ENCODE measurements around the gene IL18. TPM values are rescaled to one million over a fixed set of nuclear protein-coding genes. Genes with fewer than 3 reads are reported as not detected.
"Not testable (repeated sequence)": the region's sequence is repeated elsewhere in the genome, so short reads cannot be mapped to it uniquely, and the experiment has no call there.

Gene IL18
- total and polyA plus RNA-seq, 9 donors: 0.31 to 3.8 (median 0.57) TPM

- H3K36me3 ChIP-seq (ENCODE audit: control insufficient read depth, insufficient read depth, low read length): no peaks in the 10 kb centered on the region
- no peak overlapping the region for H3K27ac ChIP-seq (ENCODE audit: low read length)
- H3K4me3 ChIP-seq (ENCODE audit: low read length): no peak overlapping the region
- H3K9me3 ChIP-seq (replicated peaks; ENCODE audit: control insufficient read depth, low read depth, low read length): no peaks in the 10 kb centered on the region
- no peak for DNase-seq
- H3K27me3 ChIP-seq (ENCODE audit: control insufficient read depth, insufficient read depth, low read length): no peaks in the 10 kb centered on the region
- H3K4me1 ChIP-seq (ENCODE audit: control insufficient read depth, insufficient read depth, low read length): peaks cover 3% of the 10 kb centered on the region
- WGBS (ENCODE audit: insufficient coverage): no CpG with 5 or more reads among the region's 3 CpGs
These were observed 9.3 kb upstream of the IL18 start for GRCh38 chr11:112173152-112173551.

DNA sequence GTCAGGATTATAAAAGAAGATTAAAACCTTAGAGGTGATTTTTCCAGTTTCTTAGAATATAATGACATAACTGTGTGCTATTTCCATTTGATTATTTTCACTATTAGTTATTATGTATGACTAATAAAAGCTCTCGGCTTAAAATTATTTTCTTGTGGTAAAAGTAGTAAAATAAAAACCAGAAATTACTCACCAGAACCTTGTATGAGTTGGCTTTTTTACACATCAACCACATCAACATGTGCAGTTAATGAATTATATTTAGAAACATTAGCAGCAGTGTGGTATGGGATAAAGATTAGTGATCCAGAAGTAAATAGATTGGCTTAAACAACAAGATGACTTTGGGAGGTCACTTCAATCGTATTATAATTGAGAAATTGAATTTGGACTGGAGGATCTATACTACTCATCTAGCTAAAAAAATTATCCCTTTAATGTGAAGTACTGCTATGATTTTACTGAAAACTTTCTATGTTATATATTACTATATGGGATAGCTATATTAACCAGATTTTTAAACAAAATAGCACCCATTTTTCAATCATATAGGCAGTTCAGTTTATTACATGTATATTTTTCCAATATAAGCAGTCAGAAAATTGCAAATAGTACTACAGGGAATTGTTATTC lies 8.6 kb upstream of the IL18 start:
- no peaks in the 10 kb centered on the region for H3K27me3 ChIP-seq (ENCODE audit: control insufficient read depth, insufficient read depth, low read length)
- peaks cover 3% of the 10 kb centered on the region for H3K4me1 ChIP-seq (ENCODE audit: control insufficient read depth, insufficient read depth, low read length)
- H3K4me3 ChIP-seq (ENCODE audit: low read length): no peak overlapping the region
- no peaks in the 10 kb centered on the region for H3K9me3 ChIP-seq (replicated peaks; ENCODE audit: control insufficient read depth, low read depth, low read length)
- no peaks in the 10 kb centered on the region for H3K36me3 ChIP-seq (ENCODE audit: control insufficient read depth, insufficient read depth, low read length)
- no peak overlapping the region for H3K27ac ChIP-seq (ENCODE audit: low read length)
- WGBS (ENCODE audit: insufficient coverage): no CpG with 5 or more reads among the region's 2 CpGs
- DNase-seq: no peak

- Histone ChIP-seq H3K4me3 (ENCODE audit: low read length) (no peak within 1 kb of the TSS), H3K27me3 (ENCODE audit: control insufficient read depth, insufficient read depth, low read length) (no peaks in the 10 kb centered on the region), H3K27ac (ENCODE audit: low read length) (no peak within 1 kb of the TSS), H3K9me3 (replicated peaks; ENCODE audit: control insufficient read depth, low read depth, low read length) (no peaks in the 10 kb centered on the region), H3K36me3 (ENCODE audit: control insufficient read depth, insufficient read depth, low read length) (no peaks in the 10 kb centered on the region), H3K4me1 (ENCODE audit: control insufficient read depth, insufficient read depth, low read length) (no peaks in the 10 kb centered on the region)
- WGBS (ENCODE audit: insufficient coverage): 78% methylated on average over 19 of the region's 25 CpGs
- DNase-seq: no peak
These were observed 3.3 kb upstream of the IL18 start, which contains the start of gene TEX12 for GRCh38 chr11:112167145-112167544. Gene TEX12, plus strand, starts transcription at chr11:112167372. Its CDS starts 1,897 bp downstream, at chr11:112169269.

DNA sequence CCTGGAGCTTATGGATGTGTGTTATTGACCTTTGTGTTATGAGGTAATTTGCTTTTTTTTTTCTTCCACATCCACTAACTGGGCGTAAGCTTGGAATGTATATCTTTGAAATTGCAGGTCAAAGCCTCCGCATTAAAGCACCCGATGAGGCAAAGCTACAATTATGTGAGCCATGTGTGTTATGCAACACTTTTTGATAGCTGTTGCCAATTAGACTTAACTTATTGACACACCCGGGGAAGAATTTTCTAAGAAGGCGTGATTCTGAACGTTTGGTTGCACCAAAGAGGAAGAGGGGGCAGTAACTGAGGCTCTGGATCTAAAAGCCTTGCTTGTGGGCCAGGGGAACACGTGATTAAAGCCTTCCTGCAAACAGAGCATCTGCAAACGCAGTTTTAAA lies 2.7 kb upstream of the IL18 start:
- Histone ChIP-seq H3K27ac (ENCODE audit: low read length) (no peak overlapping the region), H3K4me3 (ENCODE audit: low read length) (no peak overlapping the region), H3K9me3 (replicated peaks; ENCODE audit: control insufficient read depth, low read depth, low read length) (no peaks in the 10 kb centered on the region), H3K27me3 (ENCODE audit: control insufficient read depth, insufficient read depth, low read length) (no peaks in the 10 kb centered on the region), H3K36me3 (ENCODE audit: control insufficient read depth, insufficient read depth, low read length) (no peaks in the 10 kb centered on the region), H3K4me1 (ENCODE audit: control insufficient read depth, insufficient read depth, low read length) (no peaks in the 10 kb centered on the region)
- no peak for DNase-seq
- WGBS (ENCODE audit: insufficient coverage): 84% methylated on average over 5 of the region's 8 CpGs

DNA sequence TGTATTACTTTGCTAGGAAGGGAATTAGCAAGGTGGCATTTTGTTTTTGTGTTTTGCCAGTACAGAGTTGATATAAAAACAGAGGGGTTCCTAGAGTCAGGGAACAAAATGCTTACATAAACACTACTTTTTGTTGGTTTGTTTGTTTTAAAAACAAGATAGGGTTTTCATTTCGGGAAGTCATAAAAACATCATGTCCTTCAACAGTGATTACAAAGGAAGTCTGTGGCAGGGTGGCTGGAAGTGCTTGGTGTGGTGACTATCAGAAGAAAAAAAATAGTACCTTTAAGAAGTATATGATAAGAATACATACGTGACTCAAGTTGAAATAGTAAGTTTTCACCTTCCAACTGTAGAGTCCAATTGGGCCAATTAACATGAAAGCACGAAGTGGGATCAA lies 1.2 kb upstream of the IL18 start:
- DNase-seq: no peak
- Histone ChIP-seq H3K27me3 (ENCODE audit: control insufficient read depth, insufficient read depth, low read length) (no peaks in the 10 kb centered on the region), H3K4me1 (ENCODE audit: control insufficient read depth, insufficient read depth, low read length) (no peaks in the 10 kb centered on the region), H3K4me3 (ENCODE audit: low read length) (no peak overlapping the region), H3K27ac (ENCODE audit: low read length) (no peak overlapping the region), H3K9me3 (replicated peaks; ENCODE audit: control insufficient read depth, low read depth, low read length) (no peaks in the 10 kb centered on the region), H3K36me3 (ENCODE audit: control insufficient read depth, insufficient read depth, low read length) (no peaks in the 10 kb centered on the region)
- WGBS (ENCODE audit: insufficient coverage): no CpG with 5 or more reads among the region's 3 CpGs

- DNase-seq: no peak
- H3K27me3 ChIP-seq (ENCODE audit: control insufficient read depth, insufficient read depth, low read length): no peaks in the 10 kb centered on the region
- no CpG with 5 or more reads among the region's 6 CpGs for WGBS (ENCODE audit: insufficient coverage)
- H3K9me3 ChIP-seq (replicated peaks; ENCODE audit: control insufficient read depth, low read depth, low read length): no peaks in the 10 kb centered on the region
- H3K27ac ChIP-seq (ENCODE audit: low read length): no peak overlapping the region
- H3K4me3 ChIP-seq (ENCODE audit: low read length): no peak overlapping the region
- H3K4me1 ChIP-seq (ENCODE audit: control insufficient read depth, insufficient read depth, low read length): no peaks in the 10 kb centered on the region
- H3K36me3 ChIP-seq (ENCODE audit: control insufficient read depth, insufficient read depth, low read length): no peaks in the 10 kb centered on the region
These were observed 940 bp downstream of the IL18 start for GRCh38 chr11:112162761-112163546.

GRCh38 chr11:112162200-112162599 lies 1.7 kb downstream of the IL18 start:
- not testable (repeated sequence) for H3K36me3 ChIP-seq (ENCODE audit: control insufficient read depth, insufficient read depth, low read length); H3K4me1 ChIP-seq (ENCODE audit: control insufficient read depth, insufficient read depth, low read length); H3K27ac ChIP-seq (ENCODE audit: low read length); H3K27me3 ChIP-seq (ENCODE audit: control insufficient read depth, insufficient read depth, low read length); DNase-seq; H3K4me3 ChIP-seq (ENCODE audit: low read length); H3K9me3 ChIP-seq (replicated peaks; ENCODE audit: control insufficient read depth, low read depth, low read length)
- no CpG with 5 or more reads among the region's 1 CpG for WGBS (ENCODE audit: insufficient coverage)

DNA sequence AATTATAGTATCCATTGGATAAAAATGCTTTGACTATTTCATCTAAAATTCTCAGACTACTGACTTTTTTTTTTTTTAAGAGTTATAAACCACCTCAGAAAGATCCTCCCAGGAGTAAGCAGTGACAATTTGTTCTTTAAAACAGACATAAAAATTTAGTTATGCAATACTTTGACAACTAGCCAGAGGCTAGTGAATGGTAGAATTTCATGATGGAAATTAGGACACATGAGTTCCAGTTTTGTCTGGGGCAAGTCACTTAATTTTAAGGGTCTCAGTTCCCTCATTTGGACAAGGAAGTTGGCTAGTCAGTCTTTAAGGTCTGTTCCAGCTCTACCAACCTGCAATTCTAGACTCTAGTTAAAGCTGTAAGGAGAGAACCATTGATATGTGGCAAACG lies 2.9 kb downstream of the IL18 start:
- Histone ChIP-seq H3K27ac (ENCODE audit: low read length) (no peak overlapping the region), H3K4me1 (ENCODE audit: control insufficient read depth, insufficient read depth, low read length) (no peaks in the 10 kb centered on the region), H3K4me3 (ENCODE audit: low read length) (no peak overlapping the region), H3K36me3 (ENCODE audit: control insufficient read depth, insufficient read depth, low read length) (no peaks in the 10 kb centered on the region), H3K9me3 (replicated peaks; ENCODE audit: control insufficient read depth, low read depth, low read length) (no peaks in the 10 kb centered on the region), H3K27me3 (ENCODE audit: control insufficient read depth, insufficient read depth, low read length) (no peaks in the 10 kb centered on the region)
- no CpG with 5 or more reads among the region's 1 CpG for WGBS (ENCODE audit: insufficient coverage)
- no peak for DNase-seq

DNA sequence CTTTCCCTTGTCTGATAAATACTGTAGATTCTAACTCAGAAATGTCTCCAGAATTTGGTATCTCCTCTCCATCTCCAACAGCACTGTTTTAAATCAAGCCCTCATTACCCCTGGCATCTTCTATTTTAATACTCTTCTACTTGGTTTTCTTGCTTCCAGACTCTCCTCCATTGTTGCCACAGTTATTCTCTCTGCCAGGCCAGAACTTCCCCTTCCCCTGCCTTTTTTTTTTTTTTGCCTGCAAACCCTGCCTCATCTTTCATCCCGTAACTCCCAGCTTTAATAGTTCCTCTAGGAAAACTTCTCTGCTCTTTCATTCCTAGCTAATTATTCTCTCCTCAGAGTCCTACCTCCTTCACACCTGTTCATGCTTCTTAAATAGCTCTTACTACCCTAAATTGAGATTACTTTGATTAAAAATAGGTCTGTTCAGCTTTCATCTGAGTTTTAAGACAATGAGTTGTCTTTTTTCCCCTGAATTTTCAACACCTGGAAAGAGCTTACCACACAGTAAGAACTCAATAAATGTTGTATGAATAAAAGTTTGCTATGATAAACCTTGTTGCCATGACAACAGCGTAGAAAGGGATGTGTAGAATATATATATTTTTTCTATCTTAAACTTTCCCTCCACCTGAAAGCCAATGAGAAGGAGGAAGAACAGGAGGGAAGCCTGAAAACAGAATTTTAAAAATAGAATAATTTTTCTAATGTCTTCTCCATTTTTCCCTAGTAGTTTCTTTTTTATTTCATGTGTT lies 3.6 kb downstream of the IL18 start:
- no peaks in the 10 kb centered on the region for H3K4me1 ChIP-seq (ENCODE audit: control insufficient read depth, insufficient read depth, low read length)
- DNase-seq: no peak
- no peak overlapping the region for H3K27ac ChIP-seq (ENCODE audit: low read length)
- H3K4me3 ChIP-seq (ENCODE audit: low read length): no peak overlapping the region
- WGBS (ENCODE audit: insufficient coverage): no CpG with 5 or more reads among the region's 2 CpGs
- no peaks in the 10 kb centered on the region for H3K36me3 ChIP-seq (ENCODE audit: control insufficient read depth, insufficient read depth, low read length)
- no peaks in the 10 kb centered on the region for H3K27me3 ChIP-seq (ENCODE audit: control insufficient read depth, insufficient read depth, low read length)
- no peaks in the 10 kb centered on the region for H3K9me3 ChIP-seq (replicated peaks; ENCODE audit: control insufficient read depth, low read depth, low read length)
